HUES6 (cell line): Measurements from ENCODE around the gene TMEM141.
"Not testable (repeated sequence)": the region's sequence is repeated elsewhere in the genome, so short reads cannot be mapped to it uniquely, and the experiment has no call there.

Experiments
- H3K27ac ChIP-seq: 2 replicates; pipeline ENCODE4 v1.7.0; 2013; ENCODE audit warnings: low read depth, mild to moderate bottlenecking, low read length, inconsistent platforms
- H3K27me3 ChIP-seq: 2 replicates; pipeline ENCODE4 v1.6.1; 2013; ENCODE audit warnings: low read length; ENCODE audit not compliant: control insufficient read depth, insufficient read depth
- H3K36me3 ChIP-seq: 2 replicates; pipeline ENCODE4 v1.6.1; 2013; ENCODE audit warnings: low read length; ENCODE audit not compliant: control insufficient read depth, insufficient read depth
- H3K4me1 ChIP-seq: 2 replicates; pipeline ENCODE4 v1.6.1; 2013; ENCODE audit warnings: low read length; ENCODE audit not compliant: control insufficient read depth, insufficient read depth
- H3K4me3 ChIP-seq: 2 replicates; pipeline ENCODE4 v1.5.1; 2013; ENCODE audit warnings: low read depth, low read length
- H3K9ac ChIP-seq: one replicate; pipeline ENCODE4 v1.6.1; 2013; ENCODE audit warnings: mild to moderate bottlenecking, low read length
- H3K9me3 ChIP-seq: 2 replicates; pipeline ENCODE4 v1.6.1; 2013; ENCODE audit warnings: low read depth, low read length; ENCODE audit not compliant: control insufficient read depth, insufficient read depth

TMEM141 gene

GRCh38 chr9:136840140-136840876 is 49.2 kb downstream of the TMEM141 start:
- H3K36me3 ChIP-seq = peaks cover 39% of the 10 kb centered on the region
- no peak overlapping the region for H3K9ac ChIP-seq
- H3K4me3 ChIP-seq = no peak overlapping the region

GRCh38 chr9:136840877-136841645 is 49.9 kb downstream of the TMEM141 start:
- H3K36me3 ChIP-seq = peaks cover 32% of the 10 kb centered on the region
- H3K27me3 ChIP-seq = no peaks in the 10 kb centered on the region; the same call in 1 of the 2 replicates
- H3K27ac ChIP-seq = no peak overlapping the region
- H3K4me1 ChIP-seq = peaks cover 30% of the 10 kb centered on the region
- no peaks in the 10 kb centered on the region for H3K9me3 ChIP-seq
- no peak overlapping the region for H3K4me3 ChIP-seq
- no peak overlapping the region for H3K9ac ChIP-seq

More at GRCh38 chr9:136840140-136840876, 49.2 kb downstream of the TMEM141 start:
- no peaks in the 10 kb centered on the region; the same call in 1 of the 2 replicates for H3K27me3 ChIP-seq
- H3K4me1 ChIP-seq = peaks cover 30% of the 10 kb centered on the region
- H3K9me3 ChIP-seq = no peaks in the 10 kb centered on the region
- 0 out of 2 replicates have a peak overlapping the region, but pooled peaks have one; percentile 0 for H3K27ac ChIP-seq

- Histone ChIP-seq H3K4me1 (peaks cover 30% of the 10 kb centered on the region), H3K36me3 (peaks cover 26% of the 10 kb centered on the region), H3K4me3 (peak overlapping the region; percentile 34; the same call in 1 of the 2 replicates)
- not testable (repeated sequence) for H3K27ac ChIP-seq, H3K27me3 ChIP-seq, H3K9me3 ChIP-seq, H3K9ac ChIP-seq
Measured at GRCh38 chr9:136841646-136842379, 50.7 kb downstream of the TMEM141 start.

- H3K27ac ChIP-seq, H3K27me3 ChIP-seq, H3K9me3 ChIP-seq, H3K9ac ChIP-seq: not testable (repeated sequence)
- Histone ChIP-seq H3K4me1 (peaks cover 30% of the 10 kb centered on the region), H3K4me3 (peak within 1 kb of the TSS; percentile 34), H3K36me3 (peaks cover 26% of the 10 kb centered on the region)
Measured at GRCh38 chr9:136842380-136842948, 51.3 kb downstream of the TMEM141 start, which contains the start of gene AJM1. Gene AJM1 (plus strand): TSS chr9:136842478. CDS start chr9:136844415, 1,937 bp downstream.
